Measurements from ENCODE around the gene AMFR. TPM values are rescaled to one million over a fixed set of nuclear protein-coding genes. Genes with fewer than 3 reads are reported as not detected.

Gene AMFR
- total and polyA plus RNA-seq, 2 of the 8 experiments (the other 6 are each of a cell fraction or from before 2014, with no cell fraction given): 18.6 to 21.7 TPM

DNA sequence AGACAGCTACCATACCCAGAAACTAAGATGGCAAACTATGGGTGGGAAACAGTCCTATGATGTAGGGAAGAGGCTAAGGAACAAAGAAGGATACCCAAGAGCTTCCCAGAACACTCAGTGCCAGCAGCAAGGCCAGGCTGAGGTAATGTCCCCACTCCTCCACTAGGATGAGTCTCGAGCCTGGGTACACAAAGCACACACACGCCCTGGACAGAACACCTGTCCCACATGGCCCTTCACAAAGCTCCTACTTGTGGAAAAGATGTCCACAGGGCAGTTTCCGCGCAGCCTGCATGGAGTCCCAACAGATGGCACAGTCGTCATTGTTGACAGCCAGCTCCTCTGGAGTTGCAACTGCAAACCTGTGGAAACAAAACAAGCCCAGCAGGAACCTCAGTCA, 23.9 kb downstream of the AMFR start:
- Histone ChIP-seq H3K27ac (ENCODE audit: low read depth, low read length) (no peak overlapping the region), H3K18ac (ENCODE audit: extremely low read depth, low read length) (no peak overlapping the region), H2BK15ac (ENCODE audit: low read length) (no peak overlapping the region), H2AK5ac (ENCODE audit: low read depth, low read length) (no peak overlapping the region), H4K5ac (ENCODE audit: insufficient read length, low read depth, low read length) (no peak overlapping the region), H3K36me3 (ENCODE audit: control insufficient read depth in 2 of 4, insufficient read depth in 4 of 4, low read length in 3 of 4) (peaks cover 0 to 12% (median 10%) of the 10 kb centered on the region in 4 experiments; a peak in 3 of 8 replicates), H2BK12ac (ENCODE audit: low read depth, low read length) (no peak overlapping the region), H4K20me1 (replicated peaks in 1 of 2; ENCODE audit: control insufficient read depth in 1 of 2, insufficient read depth in 2 of 2, low read length in 2 of 2) (peaks cover 0 to 2% of the 10 kb centered on the region in 2 experiments), H3K79me1 (ENCODE audit: low read depth, low read length) (no peaks in the 10 kb centered on the region), H3K56ac (replicated peaks; ENCODE audit: insufficient read length, low read depth, low read length) (no peak overlapping the region), H2BK120ac (replicated peaks; ENCODE audit: low read depth, low read length) (no peak overlapping the region), H3K4me2 (ENCODE audit: insufficient read depth in 1 of 2, low read depth in 2 of 2, low read length in 2 of 2) (no peak overlapping the region), H3K23ac (ENCODE audit: insufficient read length) (no peak overlapping the region), H3K27me3 (replicated peaks in 1 of 4; ENCODE audit: control insufficient read depth in 3 of 4, extremely low read depth in 1 of 4, insufficient read depth in 3 of 4, low read length in 3 of 4) (no peaks in the 10 kb centered on the region), H4K91ac (replicated peaks; ENCODE audit: insufficient read length, low read length) (no peak overlapping the region), H3K79me2 (ENCODE audit: control insufficient read depth in 1 of 2, insufficient read depth in 2 of 2, low read length in 2 of 2) (no peaks in the 10 kb centered on the region), H2AFZ (ENCODE audit: low read length) (no peak overlapping the region), H3K4me1 (replicated peaks in 1 of 4; ENCODE audit: control insufficient read depth in 3 of 4, insufficient read depth in 4 of 4, low read length in 3 of 4) (no peaks in the 10 kb centered on the region), H4K8ac (ENCODE audit: extremely low read depth, insufficient read depth, low read length) (no peak overlapping the region), H3K14ac (ENCODE audit: insufficient read length) (no peak overlapping the region), H3K4ac (replicated peaks; ENCODE audit: insufficient read length, low read depth, low read length) (no peak overlapping the region), H3K9me3 (ENCODE audit: insufficient read depth in 2 of 2, low read depth in 1 of 2, low read length in 1 of 2) (no peaks in the 10 kb centered on the region), H3K23me2 (ENCODE audit: low read depth, low read length) (no peaks in the 10 kb centered on the region), H2BK5ac (ENCODE audit: low read depth, low read length) (no peak overlapping the region), H2BK20ac (ENCODE audit: low read length) (no peak overlapping the region), H3K9ac (replicated peaks in 1 of 4; ENCODE audit: extremely low read depth in 1 of 4, low read depth in 3 of 4, low read length in 3 of 4) (no peak overlapping the region), H3K4me3 (ENCODE audit: extremely low read depth in 1 of 4, insufficient read depth in 2 of 4, low read depth in 3 of 4, low read length in 4 of 4) (no peak overlapping the region)
- TF ChIP-seq SIX5 (IDR thresholded peaks at IDR 0.05; ENCODE audit: low read depth, low read length) (no peak), HDAC6 (IDR thresholded peaks at IDR 0.05; ENCODE audit: low read depth, low read length) (no peak), RAD21 (IDR thresholded peaks at IDR 0.05 in 1 of 2, conservative IDR thresholded peaks at IDR 0.05 in 1 of 2; ENCODE audit: low read depth in 2 of 2, low read length in 2 of 2) (peak; percentile 56), MAX (IDR thresholded peaks at IDR 0.05) (0 out of 2 replicates have a peak, but pooled peaks have one; percentile 15), SP1 (IDR thresholded peaks at IDR 0.05; ENCODE audit: low read depth, low read length) (no peak)
- TF ChIP-seq, protein P1, sequence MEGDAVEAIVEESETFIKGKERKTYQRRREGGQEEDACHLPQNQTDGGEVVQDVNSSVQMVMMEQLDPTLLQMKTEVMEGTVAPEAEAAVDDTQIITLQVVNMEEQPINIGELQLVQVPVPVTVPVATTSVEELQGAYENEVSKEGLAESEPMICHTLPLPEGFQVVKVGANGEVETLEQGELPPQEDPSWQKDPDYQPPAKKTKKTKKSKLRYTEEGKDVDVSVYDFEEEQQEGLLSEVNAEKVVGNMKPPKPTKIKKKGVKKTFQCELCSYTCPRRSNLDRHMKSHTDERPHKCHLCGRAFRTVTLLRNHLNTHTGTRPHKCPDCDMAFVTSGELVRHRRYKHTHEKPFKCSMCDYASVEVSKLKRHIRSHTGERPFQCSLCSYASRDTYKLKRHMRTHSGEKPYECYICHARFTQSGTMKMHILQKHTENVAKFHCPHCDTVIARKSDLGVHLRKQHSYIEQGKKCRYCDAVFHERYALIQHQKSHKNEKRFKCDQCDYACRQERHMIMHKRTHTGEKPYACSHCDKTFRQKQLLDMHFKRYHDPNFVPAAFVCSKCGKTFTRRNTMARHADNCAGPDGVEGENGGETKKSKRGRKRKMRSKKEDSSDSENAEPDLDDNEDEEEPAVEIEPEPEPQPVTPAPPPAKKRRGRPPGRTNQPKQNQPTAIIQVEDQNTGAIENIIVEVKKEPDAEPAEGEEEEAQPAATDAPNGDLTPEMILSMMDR (IDR thresholded peaks at IDR 0.05; ENCODE audit: control extremely low read depth in 1 of 3, insufficient read depth in 1 of 3, low read depth in 1 of 3, low read length in 3 of 3): peak; percentile 31 to 78 (median 77); a peak in 3 of 4 replicates
- peak in 1 of 2 experiments; percentile 51 for DNase-seq (ENCODE audit: low read depth in 1 of 2, low spot score in 2 of 2)
- FAIRE-seq: no peak
- WGBS, 2 experiments (ENCODE audit: extremely low coverage in 1 of 2, insufficient coverage in 1 of 2, insufficient read length in 1 of 2, insufficient replicate concordance in 2 of 2, low coverage in 1 of 2, low lambda C conversion rate in 2 of 2, missing lambda C conversion rate in 1 of 2): 89% methylated on average over 5 of the region's 5 CpGs; no CpG with 5 or more reads in 1 of the 2 experiments
- CTCF ChIA-PET (ENCODE audit: partially characterized antibody): interaction anchor here (0.6 to 3.1 kb wide), 14 partner anchors 11 to 399 kb away, joined by 3 to 19 read pairs (median 3); no protein-coding TSS in a partner anchor
- POLR2A ChIA-PET (ENCODE audit: partially characterized antibody): interaction anchor here (1.4 kb wide), 2 partner anchors 13 to 49 kb away, joined by 3 to 5 read pairs; partner anchors contain the start of genes NUDT21 and OGFOD1
